ENCODE results near the gene POLN. TPM values are rescaled to one million over a fixed set of nuclear protein-coding genes. Genes with fewer than 3 reads are reported as not detected.

The POLN gene
- total RNA-seq, 4 donors from 2014 or later = 3.3 to 9.6 (median 5.5) TPM

DNA sequence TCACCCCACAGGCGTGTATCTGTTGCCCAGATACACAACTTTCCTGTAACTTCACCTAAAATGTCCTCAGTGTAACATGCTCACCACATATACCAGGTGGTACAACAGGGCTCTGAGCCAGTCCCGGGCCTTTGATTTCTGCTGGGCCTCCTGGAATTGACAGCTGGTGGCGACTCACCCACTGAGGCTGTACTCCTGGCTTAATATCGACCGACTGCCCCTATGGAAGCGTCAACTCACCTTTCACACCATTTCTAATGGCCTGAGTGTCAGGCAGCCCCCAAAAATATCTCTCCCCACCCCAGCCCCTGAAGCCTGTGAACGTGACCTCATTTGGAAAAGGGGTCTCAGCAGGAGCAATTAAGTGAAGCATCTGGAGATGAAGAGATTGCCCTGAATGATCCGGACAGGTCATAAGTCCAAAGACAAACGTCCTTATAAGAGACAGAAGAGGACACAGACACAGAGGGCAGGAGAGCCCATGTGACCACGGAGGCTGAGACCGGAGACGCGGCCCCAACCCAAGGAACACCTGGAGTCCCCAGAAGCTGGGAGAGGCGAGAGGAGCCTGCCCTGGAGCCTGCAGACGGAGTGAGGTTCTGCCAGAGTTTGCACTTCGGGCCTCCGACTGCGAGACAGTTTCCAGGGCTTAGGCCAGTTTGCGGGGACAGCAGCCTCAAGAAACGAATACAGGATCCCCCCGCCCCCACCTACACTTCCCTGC lies 32.6 kb upstream of the POLN start:
- TF ChIP-seq, protein P1, sequence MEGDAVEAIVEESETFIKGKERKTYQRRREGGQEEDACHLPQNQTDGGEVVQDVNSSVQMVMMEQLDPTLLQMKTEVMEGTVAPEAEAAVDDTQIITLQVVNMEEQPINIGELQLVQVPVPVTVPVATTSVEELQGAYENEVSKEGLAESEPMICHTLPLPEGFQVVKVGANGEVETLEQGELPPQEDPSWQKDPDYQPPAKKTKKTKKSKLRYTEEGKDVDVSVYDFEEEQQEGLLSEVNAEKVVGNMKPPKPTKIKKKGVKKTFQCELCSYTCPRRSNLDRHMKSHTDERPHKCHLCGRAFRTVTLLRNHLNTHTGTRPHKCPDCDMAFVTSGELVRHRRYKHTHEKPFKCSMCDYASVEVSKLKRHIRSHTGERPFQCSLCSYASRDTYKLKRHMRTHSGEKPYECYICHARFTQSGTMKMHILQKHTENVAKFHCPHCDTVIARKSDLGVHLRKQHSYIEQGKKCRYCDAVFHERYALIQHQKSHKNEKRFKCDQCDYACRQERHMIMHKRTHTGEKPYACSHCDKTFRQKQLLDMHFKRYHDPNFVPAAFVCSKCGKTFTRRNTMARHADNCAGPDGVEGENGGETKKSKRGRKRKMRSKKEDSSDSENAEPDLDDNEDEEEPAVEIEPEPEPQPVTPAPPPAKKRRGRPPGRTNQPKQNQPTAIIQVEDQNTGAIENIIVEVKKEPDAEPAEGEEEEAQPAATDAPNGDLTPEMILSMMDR (IDR thresholded peaks at IDR 0.05) = no peak
- TF ChIP-seq POLR2A (IDR thresholded peaks at IDR 0.05) = no peak
- TF ChIP-seq EP300 (IDR thresholded peaks at IDR 0.05) = no peak
- Histone ChIP-seq H3K36me3 (peaks cover 0 to 46% (median 0%) of the 10 kb centered on the region in 3 donors), H3K4me3 (no peak overlapping the region), H3K4me1 (no peaks in the 10 kb centered on the region), H3K9me3 (no peaks in the 10 kb centered on the region), H3K27me3 (no peaks in the 10 kb centered on the region), H3K27ac (no peak overlapping the region)
- 86 to 87% methylated on average over 19 of the region's 21 CpGs for WGBS, 2 donors
- DNase-seq (ENCODE audit: low spot score in 2 of 2) = no peak

DNA sequence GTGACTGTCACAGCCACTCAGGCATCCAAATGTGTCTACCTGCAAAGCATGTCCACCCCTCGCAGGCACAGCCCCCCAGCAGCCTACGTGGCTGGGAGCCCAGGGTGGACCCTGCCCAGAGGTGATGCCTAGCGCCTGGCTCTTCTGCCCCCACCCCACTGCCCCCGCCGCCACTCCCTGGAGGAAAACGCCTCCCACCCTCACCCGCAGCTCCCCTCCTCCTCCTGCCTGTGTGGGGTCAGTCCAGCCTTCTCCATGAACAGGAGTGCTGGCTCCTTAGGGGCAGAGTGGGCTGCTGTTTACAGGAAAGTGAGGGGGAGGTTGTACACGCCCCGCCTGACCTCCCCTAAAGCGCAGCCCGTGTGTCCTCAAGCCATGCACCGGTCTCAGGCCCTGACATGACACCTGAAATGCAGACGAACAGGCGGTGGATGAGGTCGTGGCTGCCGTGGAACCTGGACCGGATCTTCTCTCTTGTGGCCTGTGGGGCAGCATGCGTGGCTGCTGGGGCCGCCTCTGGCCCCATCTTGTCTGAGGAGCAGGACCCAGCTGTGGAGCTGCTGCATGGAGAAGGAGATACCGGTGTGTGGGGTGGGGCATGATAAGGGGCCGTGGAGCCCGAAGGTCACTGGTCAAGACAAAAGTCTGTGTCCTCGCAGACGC lies 31.9 kb upstream of the POLN start:
- WGBS, 2 donors = 77 to 83% methylated on average over 20 to 21 of the region's 24 CpGs
- Histone ChIP-seq H3K36me3 (peaks cover 0 to 46% (median 0%) of the 10 kb centered on the region in 3 donors), H3K27me3 (no peaks in the 10 kb centered on the region), H3K9me3 (no peaks in the 10 kb centered on the region), H3K4me3 (no peak overlapping the region), H3K27ac (no peak overlapping the region), H3K4me1 (no peaks in the 10 kb centered on the region)
- TF ChIP-seq, protein P1 (IDR thresholded peaks at IDR 0.05) = no peak
- no peak for TF ChIP-seq POLR2A (IDR thresholded peaks at IDR 0.05)
- no peak for TF ChIP-seq EP300 (IDR thresholded peaks at IDR 0.05)
- no peak for DNase-seq (ENCODE audit: low spot score in 2 of 2)

DNA sequence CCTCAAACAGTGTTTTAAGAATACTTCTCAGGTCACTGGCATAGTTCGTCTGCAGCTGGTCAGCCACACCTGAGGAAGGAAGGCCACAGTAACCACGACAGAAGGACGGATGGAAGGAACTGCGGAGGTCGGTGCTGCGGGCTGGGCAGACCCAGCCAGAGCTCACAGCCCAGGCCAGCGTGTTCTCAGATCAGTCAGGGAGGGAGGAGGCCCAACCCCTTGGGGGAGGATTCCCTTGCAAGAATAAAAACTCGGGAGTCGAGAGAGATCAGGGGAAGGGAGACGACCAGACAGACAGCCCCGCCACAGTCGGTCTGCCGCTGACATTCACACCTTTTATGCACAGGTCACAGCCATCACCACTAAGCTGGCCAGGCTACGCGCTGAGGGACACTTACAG lies 31.3 kb upstream of the POLN start:
- DNase-seq (ENCODE audit: low spot score in 2 of 2) = no peak
- Histone ChIP-seq H3K9me3 (no peaks in the 10 kb centered on the region), H3K4me1 (no peaks in the 10 kb centered on the region), H3K27me3 (no peaks in the 10 kb centered on the region), H3K36me3 (peaks cover 0 to 46% (median 0%) of the 10 kb centered on the region in 3 donors), H3K27ac (no peak overlapping the region), H3K4me3 (no peak overlapping the region)
- TF ChIP-seq, protein P1 (IDR thresholded peaks at IDR 0.05) = no peak
- no peak for TF ChIP-seq POLR2A (IDR thresholded peaks at IDR 0.05)
- no peak for TF ChIP-seq EP300 (IDR thresholded peaks at IDR 0.05)
- 74 to 76% methylated on average over 14 to 15 of the region's 15 CpGs for WGBS, 2 donors

DNA sequence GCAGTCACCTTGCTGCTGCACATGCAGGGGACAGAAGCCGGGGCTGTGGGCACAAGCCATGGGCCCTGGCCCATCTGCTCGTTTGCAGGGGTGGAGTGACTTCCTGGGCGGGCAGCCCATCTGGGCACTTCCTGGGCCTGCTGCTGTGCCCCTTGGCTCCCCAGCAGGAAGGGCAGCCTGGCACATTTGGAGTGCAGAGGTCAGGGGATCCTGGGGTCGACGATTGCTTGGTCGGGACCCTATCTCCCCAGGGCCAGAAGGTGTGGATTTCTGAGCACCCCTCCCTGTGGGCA lies 30.9 kb upstream of the POLN start:
- WGBS, 2 donors = 71 to 73% methylated on average over 5 to 6 of the region's 6 CpGs
- no peaks in the 10 kb centered on the region for H3K27me3 ChIP-seq
- no peak for DNase-seq (ENCODE audit: low spot score in 2 of 2)
- H3K4me1 ChIP-seq = no peaks in the 10 kb centered on the region
- peaks cover 0 to 46% (median 0%) of the 10 kb centered on the region in 3 donors for H3K36me3 ChIP-seq
- TF ChIP-seq POLR2A (IDR thresholded peaks at IDR 0.05) = no peak
- no peak for TF ChIP-seq EP300 (IDR thresholded peaks at IDR 0.05)
- TF ChIP-seq, protein P1 (IDR thresholded peaks at IDR 0.05) = no peak
- H3K9me3 ChIP-seq = no peaks in the 10 kb centered on the region
- H3K4me3 ChIP-seq = no peak overlapping the region
- H3K27ac ChIP-seq = no peak overlapping the region

All from tibial nerve (tissue), 4 donors.